Mammary epithelial cell (primary cell): ENCODE results near the gene AGAP1.

Experiments
- CTCF ChIP-seq, 2 donors: IDR thresholded peaks in 1 of 2; conservative IDR thresholded peaks in 1 of 2; 2 replicates each; pipeline ENCODE4 v1.5.1; 2011 to 2012; ENCODE audit warnings: inconsistent platforms in 2 of 2, low read length in 2 of 2, mild to moderate bottlenecking in 2 of 2, control low read depth in 1 of 2, low read depth in 1 of 2; ENCODE audit not compliant: insufficient read depth in 1 of 2; ENCODE audit errors: extremely low read depth in 1 of 2
- EZH2 ChIP-seq: IDR thresholded peaks from 2 replicates; pipeline ENCODE4 v1.6.1; 2012; ENCODE audit warnings: low read length, inconsistent platforms, borderline replicate concordance

DNA sequence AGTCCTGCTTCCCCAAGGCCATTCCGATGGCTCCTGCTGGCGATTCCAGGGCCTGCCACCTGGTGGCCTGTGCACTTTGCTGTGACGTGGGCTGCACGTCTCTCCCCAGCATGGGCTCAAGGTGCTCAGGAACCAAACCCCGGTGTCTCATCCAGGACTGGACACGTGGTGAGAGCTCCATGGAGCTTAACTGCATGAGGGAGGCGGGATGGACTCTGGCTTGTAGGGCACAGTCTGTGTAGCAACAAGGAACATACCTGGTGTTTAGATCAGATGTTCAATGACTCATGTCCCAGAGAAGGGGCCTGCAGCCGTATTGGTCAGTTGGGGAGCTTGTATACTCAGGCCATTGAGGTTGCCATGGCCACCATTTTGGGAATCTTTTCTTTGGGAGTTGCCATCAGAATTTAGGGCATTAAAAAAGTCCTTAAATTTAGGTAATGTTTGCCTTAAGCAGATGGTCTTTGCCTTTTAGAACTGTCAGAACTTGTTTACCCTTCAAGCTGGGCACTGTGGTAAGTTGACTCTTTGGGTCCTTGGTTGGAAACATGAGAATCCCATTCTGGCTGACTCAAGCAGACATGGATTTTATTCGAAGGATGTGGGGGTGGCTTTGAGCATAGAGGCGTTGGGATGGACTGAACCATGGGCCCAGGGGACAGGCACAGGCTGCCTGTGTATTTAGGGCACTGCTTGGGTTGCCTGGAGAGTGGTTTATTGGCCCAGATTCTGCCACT, 21.0 kb downstream of the AGAP1 start:
- TF ChIP-seq CTCF (conservative IDR thresholded peaks at IDR 0.05 in 1 of 2, IDR thresholded peaks at IDR 0.05 in 1 of 2; ENCODE audit: extremely low read depth in 1 of 2, insufficient read depth in 1 of 2, low read depth in 1 of 2, low read length in 2 of 2) (no peak), EZH2 (no peak)
